OCI-LY1 (cell line): Measurements from ENCODE around the gene PCK2.

ENCODE experiments used
- H2AFZ ChIP-seq: fragments of 200-600 bp; sonication (generic), shearing (Covaris generic); 2 replicates; pipeline ENCODE4 v1.6.0; 2014; ENCODE audit warnings: antibody characterized with exemption, mild to moderate bottlenecking, low read length
- H3F3A ChIP-seq: fragments of 200-600 bp; sonication (generic), shearing (Covaris generic); 2 replicates; pipeline ENCODE4 v1.6.0; 2014; ENCODE audit warnings: mild to moderate bottlenecking, antibody characterized with exemption, low read length, moderate library complexity; ENCODE audit not compliant: insufficient read depth
- H3K27ac ChIP-seq: fragments of 200-600 bp; sonication (generic); 2 replicates; pipeline ENCODE4 v1.5.1; 2014; ENCODE audit warnings: low read length, mixed run types, mild to moderate bottlenecking, low read depth; ENCODE audit not compliant: poor library complexity, severe bottlenecking
- H3K27me3 ChIP-seq: fragments of 200-600 bp; sonication (generic); 2 replicates; pipeline ENCODE4 v1.6.0; 2014; ENCODE audit warnings: antibody characterized with exemption, mild to moderate bottlenecking, low read length, moderate library complexity; ENCODE audit not compliant: insufficient read depth
- H3K36me3 ChIP-seq: fragments of 200-600 bp; sonication (generic); 2 replicates; pipeline ENCODE4 v1.6.1; 2014; ENCODE audit warnings: mild to moderate bottlenecking, antibody characterized with exemption, low read length, moderate library complexity, mixed read lengths; ENCODE audit not compliant: insufficient read depth
- H3K4me1 ChIP-seq: fragments of 200-600 bp; sonication (generic); 2 replicates; pipeline ENCODE4 v1.5.1; 2014; ENCODE audit warnings: mild to moderate bottlenecking, low read length, moderate library complexity; ENCODE audit not compliant: insufficient read depth, severe bottlenecking
- H3K4me2 ChIP-seq: fragments of 200-600 bp; sonication (generic), shearing (Covaris generic); 2 replicates; pipeline ENCODE4 v1.6.1; 2014; ENCODE audit warnings: low read length
- H3K4me3 ChIP-seq: fragments of 200-600 bp; sonication (generic); 2 replicates; pipeline ENCODE4 v1.5.1; 2014; ENCODE audit warnings: low read length, low read depth, mild to moderate bottlenecking, mixed read lengths; ENCODE audit not compliant: poor library complexity, severe bottlenecking
- H3K79me2 ChIP-seq: fragments of 200-600 bp; shearing (Covaris generic); 2 replicates; pipeline ENCODE4 v1.6.1; 2016; ENCODE audit warnings: mixed run types, low read length, mixed read lengths; ENCODE audit not compliant: insufficient read depth
- H3K9ac ChIP-seq: fragments of 200-600 bp; sonication (generic), shearing (Covaris generic); 2 replicates; pipeline ENCODE4 v1.6.1; 2014; ENCODE audit warnings: mild to moderate bottlenecking, low read length, mixed read lengths
- H3K9me2 ChIP-seq: fragments of 200-600 bp; sonication (generic), shearing (Covaris generic); 2 replicates; pipeline ENCODE4 v1.6.1; 2014; ENCODE audit warnings: low read depth, mild to moderate bottlenecking, low read length, mixed read lengths
- H3K9me3 ChIP-seq: fragments of 200-600 bp; shearing (Covaris generic); 2 replicates; pipeline ENCODE4 v1.6.1; 2014; ENCODE audit warnings: low read length, mixed read lengths
- H4K20me1 ChIP-seq: fragments of 200-600 bp; sonication (generic), shearing (Covaris generic); 2 replicates; pipeline ENCODE4 v1.6.0; 2016; ENCODE audit warnings: mild to moderate bottlenecking, low read length; ENCODE audit not compliant: insufficient read depth
- EZH2 ChIP-seq: fragments of 200-600 bp; sonication (generic), shearing (Covaris generic); IDR thresholded peaks from 2 replicates; pipeline ENCODE4 v1.8.0; 2017; ENCODE audit warnings: borderline replicate concordance, mixed run types, mild to moderate bottlenecking, antibody characterized with exemption, low read length, moderate library complexity, mixed read lengths
- TF ChIP-seq, protein P1 (sequence below): fragments of 200-600 bp; sonication (generic), shearing (Covaris generic); IDR thresholded peaks from 2 replicates; pipeline ENCODE4 v1.5.1; 2017; ENCODE audit warnings: mild to moderate bottlenecking, antibody characterized with exemption, low read length, moderate library complexity, mixed read lengths

The PCK2 gene

GRCh38 chr14:24122416-24122815, 28.3 kb downstream of the PCK2 start:
- Histone ChIP-seq H3K27me3 (no peaks in the 10 kb centered on the region), H3K36me3 (peaks cover 52% of the 10 kb centered on the region), H3K79me2 (no peaks in the 10 kb centered on the region), H4K20me1 (no peaks in the 10 kb centered on the region), H2AFZ (no peak overlapping the region), H3K27ac (no peak overlapping the region), H3K4me3 (no peak overlapping the region), H3F3A (no peaks in the 10 kb centered on the region), H3K9me2 (no peaks in the 10 kb centered on the region), H3K9ac (no peak overlapping the region), H3K9me3 (no peaks in the 10 kb centered on the region), H3K4me2 (no peak overlapping the region), H3K4me1 (no peaks in the 10 kb centered on the region)
- TF ChIP-seq EZH2, result no peak
- TF ChIP-seq, protein P1, sequence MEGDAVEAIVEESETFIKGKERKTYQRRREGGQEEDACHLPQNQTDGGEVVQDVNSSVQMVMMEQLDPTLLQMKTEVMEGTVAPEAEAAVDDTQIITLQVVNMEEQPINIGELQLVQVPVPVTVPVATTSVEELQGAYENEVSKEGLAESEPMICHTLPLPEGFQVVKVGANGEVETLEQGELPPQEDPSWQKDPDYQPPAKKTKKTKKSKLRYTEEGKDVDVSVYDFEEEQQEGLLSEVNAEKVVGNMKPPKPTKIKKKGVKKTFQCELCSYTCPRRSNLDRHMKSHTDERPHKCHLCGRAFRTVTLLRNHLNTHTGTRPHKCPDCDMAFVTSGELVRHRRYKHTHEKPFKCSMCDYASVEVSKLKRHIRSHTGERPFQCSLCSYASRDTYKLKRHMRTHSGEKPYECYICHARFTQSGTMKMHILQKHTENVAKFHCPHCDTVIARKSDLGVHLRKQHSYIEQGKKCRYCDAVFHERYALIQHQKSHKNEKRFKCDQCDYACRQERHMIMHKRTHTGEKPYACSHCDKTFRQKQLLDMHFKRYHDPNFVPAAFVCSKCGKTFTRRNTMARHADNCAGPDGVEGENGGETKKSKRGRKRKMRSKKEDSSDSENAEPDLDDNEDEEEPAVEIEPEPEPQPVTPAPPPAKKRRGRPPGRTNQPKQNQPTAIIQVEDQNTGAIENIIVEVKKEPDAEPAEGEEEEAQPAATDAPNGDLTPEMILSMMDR, result no peak

GRCh38 chr14:24122898-24123297, 28.8 kb downstream of the PCK2 start:
- H3K4me1 ChIP-seq, result no peaks in the 10 kb centered on the region
- H4K20me1 ChIP-seq, result no peaks in the 10 kb centered on the region
- H3K9me3 ChIP-seq, result no peaks in the 10 kb centered on the region
- TF ChIP-seq EZH2, result no peak
- TF ChIP-seq, protein P1, result no peak
- H3K4me3 ChIP-seq, result no peak overlapping the region
- no peak overlapping the region for H3K27ac ChIP-seq
- H3K27me3 ChIP-seq, result no peaks in the 10 kb centered on the region
- H3K9ac ChIP-seq, result no peak overlapping the region
- no peaks in the 10 kb centered on the region for H3F3A ChIP-seq
- no peaks in the 10 kb centered on the region for H3K9me2 ChIP-seq
- peaks cover 47% of the 10 kb centered on the region for H3K36me3 ChIP-seq
- no peak overlapping the region for H2AFZ ChIP-seq
- no peak overlapping the region for H3K4me2 ChIP-seq
- no peaks in the 10 kb centered on the region for H3K79me2 ChIP-seq

DNA sequence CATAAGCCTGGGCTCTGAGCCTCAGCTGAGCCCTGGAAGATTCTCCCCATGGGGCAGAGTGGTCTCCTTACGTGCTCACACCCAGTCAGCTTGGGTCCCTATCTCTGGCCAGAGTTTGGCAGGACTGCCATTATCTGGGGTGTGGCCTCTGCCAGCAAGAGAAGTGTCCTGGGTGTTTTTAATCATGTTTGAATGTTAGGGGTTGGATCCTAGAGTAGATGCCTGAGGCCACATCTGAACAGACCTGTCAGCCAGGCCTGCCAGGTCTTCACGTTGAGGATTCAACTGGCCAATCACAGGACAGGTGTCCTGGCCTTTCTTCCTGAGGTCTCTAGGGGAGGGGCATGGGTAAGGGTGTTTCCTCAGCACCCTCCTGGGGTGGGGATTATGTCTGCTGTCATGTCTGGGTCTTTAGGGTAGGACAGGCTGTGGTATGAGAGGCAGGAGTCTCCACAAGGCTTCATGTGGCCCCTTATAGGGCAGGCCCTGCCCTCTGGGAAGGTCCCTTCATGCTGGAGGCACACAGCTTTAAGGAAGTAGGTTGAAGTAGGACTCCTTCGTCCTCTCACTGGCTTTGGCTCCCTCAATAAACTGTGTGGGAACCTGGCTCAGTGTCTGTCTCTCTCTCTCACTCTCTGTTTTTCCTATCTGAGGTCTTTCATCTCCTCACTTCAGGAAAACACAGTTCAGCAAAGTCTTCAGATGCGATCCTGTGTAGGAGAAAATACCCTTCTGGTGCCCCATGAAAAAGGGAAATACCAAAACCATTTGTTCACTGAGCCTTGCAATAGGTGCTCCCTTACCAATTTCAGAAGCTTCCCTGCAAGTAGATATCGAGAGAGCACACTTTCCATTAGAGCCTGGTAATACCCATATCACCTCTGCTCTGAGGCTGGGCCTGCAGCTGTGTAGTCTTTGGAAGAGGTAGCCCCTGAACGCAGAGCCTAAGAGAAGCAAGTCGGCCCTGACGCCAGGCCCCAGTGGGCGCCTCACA, 29.6 kb downstream of the PCK2 start:
- Histone ChIP-seq H3K79me2 (no peaks in the 10 kb centered on the region), H3K27ac (no peak overlapping the region), H3K4me3 (no peak overlapping the region), H3K36me3 (peaks cover 39% of the 10 kb centered on the region), H3K27me3 (no peaks in the 10 kb centered on the region), H2AFZ (no peak overlapping the region), H3K9me3 (no peaks in the 10 kb centered on the region), H4K20me1 (no peaks in the 10 kb centered on the region), H3K4me2 (no peak overlapping the region), H3K9ac (no peak overlapping the region), H3F3A (no peaks in the 10 kb centered on the region), H3K9me2 (no peaks in the 10 kb centered on the region), H3K4me1 (no peaks in the 10 kb centered on the region)
- no peak for TF ChIP-seq EZH2
- TF ChIP-seq, protein P1, result no peak
